Measurements from ENCODE around the gene ZFAND3.
A peak's percentile ranks its signal among the peaks of the same experiment; 100 is the strongest.

Gene ZFAND3

GRCh38 chr6:37798436-37799262 lies 20.9 kb upstream of the ZFAND3 start:
- no peak for DNase-seq (ENCODE audit: low spot score)

DNA sequence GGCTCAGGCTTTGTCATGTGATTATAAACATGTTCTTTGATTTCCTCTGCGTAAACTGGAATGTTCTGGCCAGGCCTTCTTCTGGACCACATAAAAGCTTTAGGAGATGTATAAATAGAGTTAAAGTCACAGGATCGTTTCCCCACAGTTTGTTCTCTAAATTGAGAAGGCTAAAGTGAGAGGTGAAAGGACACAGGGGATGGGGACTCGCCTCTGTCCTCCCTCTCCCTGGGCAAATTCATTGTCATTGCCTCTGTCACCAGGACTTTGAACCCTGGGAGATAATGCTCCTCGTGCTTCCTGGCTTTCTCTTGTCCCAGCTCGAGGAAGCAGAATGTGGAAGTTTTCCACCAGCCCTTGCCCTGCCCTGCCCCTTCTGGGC lies 20.3 kb upstream of the ZFAND3 start:
- no peak for DNase-seq (ENCODE audit: low spot score)

GRCh38 chr6:37800703-37801604 lies 18.6 kb upstream of the ZFAND3 start:
- DNase-seq (ENCODE audit: low spot score) = no peak

DNA sequence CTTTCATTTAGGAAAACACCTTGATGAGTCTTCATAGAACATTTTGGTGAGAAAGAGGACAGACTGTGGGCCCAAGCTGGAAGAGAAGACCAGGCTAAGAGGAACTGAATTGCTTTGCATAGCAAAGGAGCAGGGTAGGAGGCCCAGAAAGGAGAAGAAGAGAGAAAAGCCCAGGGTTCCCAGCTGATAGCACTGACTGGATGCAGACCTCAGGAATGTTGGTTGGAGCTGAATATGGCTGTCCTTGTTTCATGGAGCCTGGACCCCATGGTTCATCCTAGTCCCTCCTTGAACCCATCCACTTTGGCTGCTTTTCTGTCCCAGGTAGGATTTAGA lies 18.0 kb upstream of the ZFAND3 start:
- no peak for DNase-seq (ENCODE audit: low spot score)

- no peak for DNase-seq (ENCODE audit: low spot score)
Measured at GRCh38 chr6:37802810-37803209, 16.7 kb upstream of the ZFAND3 start.

GRCh38 chr6:37804586-37804985 lies 14.9 kb upstream of the ZFAND3 start:
- no peak for DNase-seq (ENCODE audit: low spot score)

- no peak for DNase-seq (ENCODE audit: low spot score)
Measured at GRCh38 chr6:37806213-37806612, 13.3 kb upstream of the ZFAND3 start.

DNA sequence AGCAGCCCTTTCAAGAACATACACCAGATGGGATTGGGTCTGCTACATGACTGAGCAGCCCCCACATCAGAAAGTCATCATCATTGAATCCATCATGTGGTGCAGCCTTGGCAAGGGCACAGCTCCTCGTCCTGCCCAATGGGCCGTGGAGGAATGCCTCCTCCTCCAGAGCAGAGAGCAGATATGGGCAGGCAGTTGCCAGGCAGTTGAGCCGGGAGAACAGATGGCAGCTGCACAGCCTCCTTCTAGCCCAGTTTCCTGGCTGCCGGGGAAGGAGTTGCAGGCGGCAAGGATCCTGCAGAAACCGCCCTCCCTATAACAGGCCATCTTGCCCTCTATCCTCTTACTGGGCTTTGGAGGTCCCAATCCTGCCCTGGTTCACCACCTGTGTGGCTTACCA lies 11.9 kb upstream of the ZFAND3 start:
- DNase-seq (ENCODE audit: low spot score) = peak; percentile 53

- no peak for DNase-seq (ENCODE audit: low spot score)
Measured at GRCh38 chr6:37809197-37809543, 10.4 kb upstream of the ZFAND3 start.

- DNase-seq (ENCODE audit: low spot score) = no peak
Measured at GRCh38 chr6:37812841-37813240, 6.7 kb upstream of the ZFAND3 start.

- no peak for DNase-seq (ENCODE audit: low spot score)
Measured at GRCh38 chr6:37814374-37814773, 5.2 kb upstream of the ZFAND3 start.

- no peak for DNase-seq (ENCODE audit: low spot score)
Measured at GRCh38 chr6:37816599-37817375, 2.7 kb upstream of the ZFAND3 start.

DNA sequence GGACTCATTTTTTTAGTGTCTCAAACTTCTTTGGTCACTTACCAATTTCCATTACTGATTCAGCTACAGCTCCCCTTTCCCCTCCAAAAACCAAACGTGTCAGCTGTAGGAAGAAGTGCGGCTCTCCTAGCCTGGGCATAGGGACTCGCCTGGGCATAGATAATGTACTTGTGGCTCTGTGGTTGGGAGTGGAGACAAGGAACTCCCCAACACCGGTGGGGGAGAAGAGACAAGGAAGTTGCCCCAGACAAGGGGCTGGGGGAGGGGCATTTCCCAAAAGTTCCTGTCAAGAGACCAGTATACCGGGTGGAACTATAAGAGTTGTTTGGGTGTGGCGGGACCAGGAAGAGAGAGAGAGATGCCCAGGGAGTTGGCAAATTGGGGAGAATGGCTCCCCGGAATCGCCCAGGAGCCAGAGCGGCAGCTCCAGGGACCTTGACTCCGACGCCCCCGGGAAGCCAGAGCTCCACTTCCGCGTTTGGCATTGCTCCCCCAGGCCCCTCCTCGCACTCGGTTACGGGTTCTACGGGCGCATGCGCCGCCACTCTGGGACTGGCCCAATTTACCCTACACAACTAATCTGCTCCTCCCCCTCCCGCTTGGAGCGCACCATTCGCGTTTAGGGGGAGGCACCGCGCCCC lies 871 bp upstream of the ZFAND3 start:
- peak; percentile 92 for DNase-seq (ENCODE audit: low spot score)

GRCh38 chr6:37819802-37820717 lies 533 bp downstream of the ZFAND3 start:
- DNase-seq (ENCODE audit: low spot score) = peak; percentile 43

GRCh38 chr6:37820718-37821079 lies 1.2 kb downstream of the ZFAND3 start:
- DNase-seq (ENCODE audit: low spot score) = no peak

GRCh38 chr6:37821446-37821845 lies 1.9 kb downstream of the ZFAND3 start:
- no peak for DNase-seq (ENCODE audit: low spot score)

GRCh38 chr6:37822851-37823682 lies 3.5 kb downstream of the ZFAND3 start:
- no peak for DNase-seq (ENCODE audit: low spot score)

GRCh38 chr6:37824170-37824569 lies 4.6 kb downstream of the ZFAND3 start:
- no peak for DNase-seq (ENCODE audit: low spot score)

DNA sequence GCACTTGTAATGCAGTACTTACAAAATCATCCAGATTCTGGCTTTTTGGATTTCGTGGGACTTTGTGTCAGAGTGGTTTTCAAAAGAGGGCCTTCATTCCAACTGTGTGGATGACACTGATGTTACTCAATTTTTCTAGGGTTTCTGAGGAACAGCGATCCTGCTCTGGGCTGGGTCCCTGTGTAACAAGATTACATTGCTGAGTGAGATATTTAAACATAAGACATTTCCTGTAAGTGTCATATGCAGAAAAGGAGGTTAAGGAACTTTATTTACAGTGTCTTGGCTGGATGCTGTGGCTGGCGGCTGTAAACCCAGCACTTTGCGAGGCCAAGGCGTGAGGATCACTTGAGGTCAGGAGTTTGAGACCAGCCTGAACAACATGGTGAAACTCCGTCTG lies 6.7 kb downstream of the ZFAND3 start:
- no peak for DNase-seq (ENCODE audit: low spot score)

GRCh38 chr6:37826993-37827392 lies 7.5 kb downstream of the ZFAND3 start:
- no peak for DNase-seq (ENCODE audit: low spot score)
